ENCODE results near the gene CYBA. TPM values are rescaled to one million over a fixed set of nuclear protein-coding genes. Genes with fewer than 3 reads are reported as not detected.
A peak's percentile ranks its signal among the peaks of the same experiment; 100 is the strongest.
"Not testable (repeated sequence)": the region's sequence is repeated elsewhere in the genome, so short reads cannot be mapped to it uniquely, and the experiment has no call there.

CYBA gene
- total and polyA plus RNA-seq, 3 experiments from 2014 or later = 208 to 1,129 (median 237) TPM

- not testable (repeated sequence) for DNase-seq; H3K27me3 ChIP-seq (ENCODE audit: insufficient read depth, low read length, poor library complexity, severe bottlenecking); H3K4me3 Mint-ChIP-seq; H3K4me3 ChIP-seq (ENCODE audit: low read length); H3K4me1 ChIP-seq (ENCODE audit: insufficient read depth, low read length); H3K27ac ChIP-seq (ENCODE audit: low read depth, low read length); H3K27me3 Mint-ChIP-seq; H3K9me3 Mint-ChIP-seq; H3K9me3 ChIP-seq (ENCODE audit: low read length)
- Mint-ChIP-seq H3K4me1 (peaks cover 8 to 19% (median 19%) of the 10 kb centered on the region in 3 donors), H3K36me3 (peaks cover 0 to 80% (median 20%) of the 10 kb centered on the region in 3 donors), H3K27ac (peak overlapping the region in 1 of 8 donors; percentile 63)
- H3K36me3 ChIP-seq (ENCODE audit: insufficient read depth, low read length) = peaks cover 31% of the 10 kb centered on the region
- CTCF ChIA-PET = interaction anchor here (0.6 to 1.0 kb wide), 2 partner anchors 10 to 832 kb away, joined by 3 read pairs; no protein-coding TSS in a partner anchor
- POLR2A ChIA-PET = interaction anchor here (1.1 kb wide), 1 partner anchor 10 kb away, joined by 3 read pairs; no protein-coding TSS in a partner anchor
Measured at GRCh38 chr16:88609426-88609825, 41.4 kb downstream of the CYBA start.

GRCh38 chr16:88608076-88608475 lies 42.8 kb downstream of the CYBA start:
- Mint-ChIP-seq H3K27me3 (no peaks in the 10 kb centered on the region), H3K4me3 (no peak overlapping the region), H3K4me1 (peaks cover 6 to 11% (median 11%) of the 10 kb centered on the region in 3 donors), H3K27ac (peak overlapping the region in 3 of 8 donors; percentile 8 to 16 (median 13)), H3K9me3 (no peaks in the 10 kb centered on the region), H3K36me3 (peaks cover 0 to 76% (median 18%) of the 10 kb centered on the region in 3 donors)
- POLR2A ChIA-PET = interaction anchor here (1.5 kb wide), 1 partner anchor 11 kb away, joined by 3 read pairs; no protein-coding TSS in a partner anchor
- no peak overlapping the region for H3K27ac ChIP-seq (ENCODE audit: low read depth, low read length)
- CTCF ChIA-PET = interaction anchor here (1.1 kb wide), 1 partner anchor 77 kb away, joined by 3 read pairs; no protein-coding TSS in a partner anchor
- no peaks in the 10 kb centered on the region for H3K27me3 ChIP-seq (ENCODE audit: insufficient read depth, low read length, poor library complexity, severe bottlenecking)
- no peak overlapping the region for H3K4me3 ChIP-seq (ENCODE audit: low read length)
- no peak for DNase-seq
- no peaks in the 10 kb centered on the region for H3K9me3 ChIP-seq (ENCODE audit: low read length)
- H3K36me3 ChIP-seq (ENCODE audit: insufficient read depth, low read length) = peaks cover 28% of the 10 kb centered on the region
- no peaks in the 10 kb centered on the region for H3K4me1 ChIP-seq (ENCODE audit: insufficient read depth, low read length)

- Mint-ChIP-seq H3K4me3 (no peak overlapping the region), H3K27me3 (no peaks in the 10 kb centered on the region), H3K27ac (no peak overlapping the region), H3K9me3 (no peaks in the 10 kb centered on the region), H3K4me1 (peaks cover 6 to 10% (median 9%) of the 10 kb centered on the region in 3 donors), H3K36me3 (peaks cover 0 to 78% (median 17%) of the 10 kb centered on the region in 3 donors)
- ChIA-PET POLR2A (no interaction called here), CTCF (no interaction called here)
- H3K4me1 ChIP-seq (ENCODE audit: insufficient read depth, low read length) = no peaks in the 10 kb centered on the region
- H3K9me3 ChIP-seq (ENCODE audit: low read length) = no peaks in the 10 kb centered on the region
- no peak for DNase-seq
- H3K27ac ChIP-seq (ENCODE audit: low read depth, low read length) = no peak overlapping the region
- H3K4me3 ChIP-seq (ENCODE audit: low read length) = no peak overlapping the region
- peaks cover 32% of the 10 kb centered on the region for H3K36me3 ChIP-seq (ENCODE audit: insufficient read depth, low read length)
- no peaks in the 10 kb centered on the region for H3K27me3 ChIP-seq (ENCODE audit: insufficient read depth, low read length, poor library complexity, severe bottlenecking)
Measured at GRCh38 chr16:88606148-88606757, 44.6 kb downstream of the CYBA start.

GRCh38 chr16:88605186-88606147 lies 45.4 kb downstream of the CYBA start:
- POLR2A ChIA-PET = no interaction called here
- no peaks in the 10 kb centered on the region for H3K9me3 ChIP-seq (ENCODE audit: low read length)
- no peaks in the 10 kb centered on the region for H3K27me3 ChIP-seq (ENCODE audit: insufficient read depth, low read length, poor library complexity, severe bottlenecking)
- Mint-ChIP-seq H3K27me3 (no peaks in the 10 kb centered on the region), H3K27ac (no peak overlapping the region), H3K9me3 (no peaks in the 10 kb centered on the region), H3K4me1 (peaks cover 7 to 10% (median 9%) of the 10 kb centered on the region in 3 donors), H3K36me3 (peaks cover 3 to 79% (median 20%) of the 10 kb centered on the region in 3 donors), H3K4me3 (no peak overlapping the region)
- no peaks in the 10 kb centered on the region for H3K4me1 ChIP-seq (ENCODE audit: insufficient read depth, low read length)
- H3K27ac ChIP-seq (ENCODE audit: low read depth, low read length) = no peak overlapping the region
- H3K36me3 ChIP-seq (ENCODE audit: insufficient read depth, low read length) = peaks cover 32% of the 10 kb centered on the region
- CTCF ChIA-PET = no interaction called here
- DNase-seq = no peak
- no peak overlapping the region for H3K4me3 ChIP-seq (ENCODE audit: low read length)

GRCh38 chr16:88602091-88602490 lies 48.8 kb downstream of the CYBA start:
- no peaks in the 10 kb centered on the region for H3K4me1 ChIP-seq (ENCODE audit: insufficient read depth, low read length)
- no peak for DNase-seq
- H3K27me3 ChIP-seq (ENCODE audit: insufficient read depth, low read length, poor library complexity, severe bottlenecking) = no peaks in the 10 kb centered on the region
- no peak overlapping the region for H3K4me3 Mint-ChIP-seq
- CTCF ChIA-PET = interaction anchor here (1.4 kb wide), 1 partner anchor 28 kb away, joined by 4 read pairs; no protein-coding TSS in a partner anchor
- POLR2A ChIA-PET = no interaction called here
- peaks cover 0 to 5% (median 2%) of the 10 kb centered on the region in 3 donors for H3K4me1 Mint-ChIP-seq
- H3K27ac Mint-ChIP-seq = peak overlapping the region in 1 of 8 donors; percentile 39
- H3K36me3 ChIP-seq (ENCODE audit: insufficient read depth, low read length) = peaks cover 44% of the 10 kb centered on the region
- H3K9me3 Mint-ChIP-seq = no peaks in the 10 kb centered on the region
- no peak overlapping the region for H3K4me3 ChIP-seq (ENCODE audit: low read length)
- no peaks in the 10 kb centered on the region for H3K9me3 ChIP-seq (ENCODE audit: low read length)
- H3K36me3 Mint-ChIP-seq = peaks cover 4 to 80% (median 15%) of the 10 kb centered on the region in 3 donors
- no peak overlapping the region for H3K27ac ChIP-seq (ENCODE audit: low read depth, low read length)
- no peaks in the 10 kb centered on the region for H3K27me3 Mint-ChIP-seq

- H3K4me1 Mint-ChIP-seq = peaks cover 0 to 4% (median 1%) of the 10 kb centered on the region in 3 donors
- H3K36me3 ChIP-seq (ENCODE audit: insufficient read depth, low read length) = peaks cover 44% of the 10 kb centered on the region
- no peaks in the 10 kb centered on the region for H3K9me3 Mint-ChIP-seq
- no peak overlapping the region for H3K27ac ChIP-seq (ENCODE audit: low read depth, low read length)
- no peaks in the 10 kb centered on the region for H3K27me3 Mint-ChIP-seq
- peak overlapping the region in 3 of 8 donors; percentile 21 to 42 (median 39) for H3K27ac Mint-ChIP-seq
- no peaks in the 10 kb centered on the region for H3K27me3 ChIP-seq (ENCODE audit: insufficient read depth, low read length, poor library complexity, severe bottlenecking)
- no peaks in the 10 kb centered on the region for H3K4me1 ChIP-seq (ENCODE audit: insufficient read depth, low read length)
- CTCF ChIA-PET = interaction anchor here (1.4 kb wide), 1 partner anchor 27 kb away, joined by 4 read pairs; no protein-coding TSS in a partner anchor
- no peaks in the 10 kb centered on the region for H3K9me3 ChIP-seq (ENCODE audit: low read length)
- H3K4me3 Mint-ChIP-seq = peak overlapping the region in 1 of 7 donors; percentile 1
- POLR2A ChIA-PET = no interaction called here
- peaks cover 4 to 76% (median 13%) of the 10 kb centered on the region in 3 donors for H3K36me3 Mint-ChIP-seq
- no peak overlapping the region for H3K4me3 ChIP-seq (ENCODE audit: low read length)
- DNase-seq = no peak
Measured at GRCh38 chr16:88601313-88602036, 49.4 kb downstream of the CYBA start.

GRCh38 chr16:88600539-88600896 lies 50.3 kb downstream of the CYBA start:
- H3K9me3 ChIP-seq (ENCODE audit: low read length) = no peaks in the 10 kb centered on the region
- no peak for DNase-seq
- peak overlapping the region in 4 of 8 donors; percentile 27 to 85 (median 40) for H3K27ac Mint-ChIP-seq
- H3K9me3 Mint-ChIP-seq = no peaks in the 10 kb centered on the region
- H3K36me3 Mint-ChIP-seq = peaks cover 4 to 72% (median 16%) of the 10 kb centered on the region in 3 donors
- no peak overlapping the region for H3K27ac ChIP-seq (ENCODE audit: low read depth, low read length)
- H3K27me3 Mint-ChIP-seq = no peaks in the 10 kb centered on the region
- no peak overlapping the region for H3K4me3 Mint-ChIP-seq
- CTCF ChIA-PET = no interaction called here
- H3K4me3 ChIP-seq (ENCODE audit: low read length) = no peak overlapping the region
- POLR2A ChIA-PET = no interaction called here
- H3K36me3 ChIP-seq (ENCODE audit: insufficient read depth, low read length) = peaks cover 44% of the 10 kb centered on the region
- peaks cover 4 to 7% (median 5%) of the 10 kb centered on the region in 3 donors for H3K4me1 Mint-ChIP-seq
- H3K4me1 ChIP-seq (ENCODE audit: insufficient read depth, low read length) = no peaks in the 10 kb centered on the region
- H3K27me3 ChIP-seq (ENCODE audit: insufficient read depth, low read length, poor library complexity, severe bottlenecking) = no peaks in the 10 kb centered on the region
